Measurements from ENCODE around the gene METAP1.
A peak's percentile ranks its signal among the peaks of the same experiment; 100 is the strongest.
"Not testable (repeated sequence)": the region's sequence is repeated elsewhere in the genome, so short reads cannot be mapped to it uniquely, and the experiment has no call there.

Gene METAP1

GRCh38 chr4:99043346-99043745 is 47.8 kb downstream of the METAP1 start:
- peak overlapping the region in 6 of 21 experiments; percentile 3 to 64 (median 42) for H3K27ac ChIP-seq
- no peak overlapping the region for H3K4me3 ChIP-seq

DNA sequence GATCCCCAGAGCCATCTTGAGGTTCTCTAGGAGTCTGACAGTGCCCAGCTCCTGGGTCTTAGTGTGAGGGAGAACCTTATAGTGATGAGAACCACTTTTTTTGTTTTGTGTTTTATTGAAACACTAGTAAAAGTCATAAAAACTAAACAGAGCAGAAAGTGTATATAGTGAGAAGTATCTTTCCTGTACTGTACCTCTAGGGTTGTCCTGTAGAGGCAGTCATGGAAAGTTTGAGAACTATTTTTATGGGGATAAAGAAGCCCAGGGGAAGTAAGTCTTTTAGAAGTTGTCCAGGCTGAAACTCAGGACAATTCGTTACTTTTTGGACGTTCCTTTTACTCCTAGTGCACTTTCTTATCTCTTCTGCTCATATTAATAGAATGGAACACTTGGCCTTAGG is 52.2 kb downstream of the METAP1 start:
- Histone ChIP-seq H3K4me3 (no peak overlapping the region), H3K27ac (no peak overlapping the region)

- Histone ChIP-seq H3K4me3 (no peak overlapping the region), H3K27ac (no peak overlapping the region)
Observed at GRCh38 chr4:99052902-99053301, 57.4 kb downstream of the METAP1 start.

DNA sequence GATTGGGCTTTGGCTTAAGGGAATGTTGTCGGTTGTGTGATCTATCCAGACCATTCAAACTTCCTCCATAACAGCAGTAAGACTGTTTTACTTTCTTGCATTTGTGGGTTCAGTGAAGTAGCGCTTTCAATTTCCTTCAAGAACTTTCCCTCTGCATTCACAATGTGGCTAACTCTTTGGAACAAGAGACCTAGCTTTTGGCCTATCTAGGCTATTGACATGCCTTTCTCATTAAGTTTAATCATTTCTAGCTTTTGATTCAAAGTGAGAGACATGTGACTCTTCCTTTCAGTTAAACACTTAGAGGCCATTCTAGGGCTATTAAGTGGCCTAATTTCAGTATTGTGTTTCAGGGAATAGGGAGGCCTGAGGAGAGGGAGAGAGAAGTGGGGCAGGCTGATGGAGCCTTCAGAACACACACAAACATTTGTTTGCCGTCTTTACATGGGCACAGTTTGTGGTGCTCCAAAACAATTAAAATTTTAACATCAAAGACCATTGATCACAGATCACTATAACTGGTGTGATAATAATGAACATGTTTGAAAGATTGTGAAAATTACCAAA is 59.0 kb downstream of the METAP1 start:
- H3K27ac ChIP-seq: no peak overlapping the region

GRCh38 chr4:99058228-99058627 is 62.7 kb downstream of the METAP1 start:
- Histone ChIP-seq H3K4me3 (no peak overlapping the region), H3K27ac (no peak overlapping the region)

More for the DNA sequence above, 59.0 kb downstream of the METAP1 start:
- no peak overlapping the region for H3K4me3 ChIP-seq

DNA sequence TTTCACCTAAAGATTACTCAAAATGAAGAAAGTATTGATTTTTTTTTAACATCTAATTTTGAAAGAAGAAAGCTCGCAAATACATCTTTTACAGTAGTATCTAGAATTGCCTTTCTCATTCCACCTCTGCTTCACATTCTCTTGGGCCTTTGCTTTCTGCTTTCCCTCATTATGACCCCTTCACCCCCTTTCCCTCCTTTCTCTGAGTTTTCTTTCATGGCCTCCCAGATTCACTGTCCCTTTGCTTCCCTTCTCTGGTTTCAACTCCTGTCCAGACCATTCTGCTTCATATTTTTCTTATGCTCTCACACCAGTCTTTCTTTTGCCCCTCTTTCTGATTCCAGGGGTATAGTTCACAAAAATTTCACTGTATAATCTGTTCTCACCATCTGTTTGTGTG is 64.0 kb downstream of the METAP1 start:
- H3K27ac ChIP-seq: peak overlapping the region in 1 of 21 experiments; percentile 12

DNA sequence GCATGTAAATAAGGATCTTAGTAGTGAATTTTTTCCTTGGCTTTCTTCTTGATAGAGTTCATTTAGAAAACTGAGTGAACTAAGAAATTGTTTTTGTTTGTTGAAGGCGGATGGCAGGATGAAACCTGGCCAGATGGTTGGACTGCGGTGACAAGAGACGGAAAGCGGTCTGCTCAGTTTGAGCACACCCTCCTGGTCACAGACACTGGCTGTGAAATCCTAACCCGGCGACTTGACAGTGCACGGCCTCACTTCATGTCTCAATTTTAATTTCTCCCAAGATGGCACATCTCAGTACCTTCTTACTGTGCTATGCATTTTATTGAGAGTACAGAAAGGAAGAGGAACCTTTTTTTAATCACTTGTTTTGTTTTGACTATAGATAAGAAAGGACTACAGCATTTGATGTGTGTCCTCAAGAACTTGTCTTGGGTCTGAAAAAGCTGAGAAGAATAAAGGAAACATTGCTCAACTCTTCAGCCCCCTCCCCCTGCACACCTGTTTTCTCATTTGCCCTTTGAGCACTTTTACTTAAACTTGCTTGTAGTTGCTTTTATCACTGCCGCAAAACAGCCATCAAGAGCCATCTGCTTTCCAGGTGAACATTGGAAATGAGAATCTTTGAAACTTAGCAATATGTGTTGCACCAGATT is 65.7 kb downstream of the METAP1 start:
- H3K4me3 ChIP-seq: no peak overlapping the region
- peak overlapping the region in 1 of 21 experiments; percentile 34 for H3K27ac ChIP-seq

More for the DNA sequence above, 64.0 kb downstream of the METAP1 start:
- H3K4me3 ChIP-seq: no peak overlapping the region

DNA sequence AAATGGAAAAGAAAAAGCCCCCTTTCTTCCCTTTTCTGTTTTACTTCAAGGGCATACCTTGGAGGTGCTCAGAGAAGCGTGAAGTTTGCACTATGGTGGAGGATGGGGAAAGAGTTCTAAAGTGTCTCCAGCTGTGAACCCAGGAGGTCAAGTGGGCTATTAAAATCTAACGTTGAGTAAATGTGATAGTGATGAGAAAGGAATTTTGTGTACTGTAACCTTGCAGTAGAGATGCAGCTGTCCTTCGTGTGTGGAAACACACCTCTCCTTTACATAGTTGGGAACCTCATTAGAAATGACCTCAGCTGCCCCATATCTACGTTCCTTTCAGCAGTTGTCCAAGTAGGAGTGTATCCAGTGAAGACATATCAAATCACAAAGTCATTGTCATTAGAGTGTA is 66.6 kb downstream of the METAP1 start:
- H3K27ac ChIP-seq: no peak overlapping the region
- H3K4me3 ChIP-seq: no peak overlapping the region

DNA sequence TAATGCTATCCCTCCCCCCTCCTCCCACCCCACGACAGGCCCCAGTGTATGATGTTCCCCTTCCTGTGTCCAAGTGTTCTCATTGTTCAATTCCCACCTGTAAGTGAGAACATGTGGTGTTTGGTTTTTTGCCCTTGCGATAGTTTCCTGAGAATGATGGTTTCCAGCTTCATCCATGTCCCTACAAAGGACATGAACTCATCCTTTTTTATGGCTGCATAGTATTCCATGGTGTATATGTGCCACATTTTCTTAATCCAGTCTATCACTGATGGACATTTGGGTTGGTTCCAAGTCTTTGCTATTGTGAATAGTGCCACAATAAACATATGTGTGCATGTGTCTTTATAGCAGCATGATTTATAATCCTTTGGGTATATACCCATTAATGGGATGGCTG is 70.0 kb downstream of the METAP1 start:
- not testable (repeated sequence) for H3K4me3 ChIP-seq, H3K27ac ChIP-seq

DNA sequence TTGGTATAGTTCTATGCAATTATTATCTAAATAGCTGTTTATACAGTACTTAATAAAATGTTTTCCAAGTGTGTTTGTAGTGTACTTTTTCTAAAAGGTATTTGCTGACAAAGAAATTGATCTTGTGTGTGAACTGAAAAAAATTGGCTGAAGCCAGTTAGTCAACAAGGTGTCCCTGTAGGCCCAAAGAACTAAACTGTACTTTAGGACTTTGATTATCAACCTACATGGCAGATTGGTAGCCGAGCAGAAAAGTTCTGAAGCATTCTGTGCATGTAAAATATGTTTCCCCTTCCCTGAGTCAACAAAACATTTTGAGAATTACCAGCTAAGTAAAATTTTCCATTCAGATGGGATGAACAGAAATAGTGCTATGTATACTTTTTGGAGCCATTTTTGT is 72.1 kb downstream of the METAP1 start:
- Histone ChIP-seq H3K27ac (no peak overlapping the region), H3K4me3 (no peak overlapping the region)

GRCh38 chr4:99071159-99071558 is 75.6 kb downstream of the METAP1 start:
- Histone ChIP-seq H3K27ac (no peak overlapping the region), H3K4me3 (no peak overlapping the region)

DNA sequence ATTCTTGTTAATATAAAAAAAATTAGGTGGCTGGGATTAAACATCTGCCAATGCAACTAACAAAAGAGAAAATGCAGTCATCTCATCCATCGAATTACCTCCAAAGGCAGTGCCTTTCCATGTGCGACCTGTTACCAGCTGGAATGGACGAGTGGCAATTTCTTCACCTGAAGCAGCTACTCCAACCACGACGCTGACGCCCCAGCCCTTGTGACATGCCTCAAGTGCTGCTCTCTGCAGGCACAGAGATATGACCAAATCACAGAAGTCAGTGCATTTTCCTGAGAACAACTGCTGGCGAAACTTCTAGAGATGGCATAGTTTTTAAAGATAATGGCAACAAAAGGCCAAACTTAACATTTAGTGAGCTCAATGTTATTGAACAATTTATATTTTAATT is 79.3 kb downstream of the METAP1 start:
- Histone ChIP-seq H3K4me3 (no peak overlapping the region), H3K27ac (no peak overlapping the region)

- H3K27ac ChIP-seq: peak overlapping the region in 1 of 21 experiments; percentile 29
Observed at GRCh38 chr4:99076292-99076976, 80.9 kb downstream of the METAP1 start.

DNA sequence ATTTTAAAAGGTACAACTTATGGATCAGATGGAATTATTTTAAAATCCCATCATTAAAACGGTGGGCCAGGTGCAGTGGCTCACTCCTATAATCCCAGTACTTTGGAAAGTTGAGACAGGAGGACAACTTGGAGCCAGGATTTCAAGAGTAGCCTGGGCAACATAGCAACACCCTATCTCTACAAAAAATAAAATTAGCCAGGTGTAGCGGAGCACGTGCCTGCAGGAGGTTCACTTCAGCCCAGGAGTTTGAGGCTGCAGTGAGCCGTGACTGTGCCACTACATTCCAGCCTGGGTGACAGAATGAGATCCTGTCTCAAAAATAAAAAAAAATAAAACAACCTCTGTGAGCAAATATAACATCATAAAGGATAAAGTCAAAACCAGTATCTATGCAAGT is 81.7 kb downstream of the METAP1 start:
- H3K4me3 ChIP-seq: no peak overlapping the region
- no peak overlapping the region for H3K27ac ChIP-seq

More at GRCh38 chr4:99076292-99076976, 80.9 kb downstream of the METAP1 start:
- H3K4me3 ChIP-seq: no peak overlapping the region

DNA sequence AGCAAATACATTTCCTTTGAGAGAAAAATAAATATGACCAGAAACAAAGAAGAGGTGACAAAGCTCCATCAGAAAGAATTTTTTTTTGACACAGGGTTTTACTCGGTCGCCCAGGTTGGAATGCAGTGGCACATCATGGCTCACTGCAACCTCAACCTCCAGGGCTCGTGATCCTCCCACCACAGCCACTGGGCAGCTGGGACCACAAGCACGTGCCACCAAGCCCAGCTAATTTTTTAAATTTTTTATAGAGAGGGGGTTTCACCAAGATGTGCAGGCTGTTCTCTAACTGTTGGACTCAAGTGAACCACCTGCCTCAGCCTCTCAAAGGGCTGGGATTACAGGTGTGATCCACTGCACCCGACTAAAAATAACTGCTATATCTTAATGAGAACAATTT is 82.8 kb downstream of the METAP1 start:
- Histone ChIP-seq H3K27ac (no peak overlapping the region), H3K4me3 (no peak overlapping the region)

DNA sequence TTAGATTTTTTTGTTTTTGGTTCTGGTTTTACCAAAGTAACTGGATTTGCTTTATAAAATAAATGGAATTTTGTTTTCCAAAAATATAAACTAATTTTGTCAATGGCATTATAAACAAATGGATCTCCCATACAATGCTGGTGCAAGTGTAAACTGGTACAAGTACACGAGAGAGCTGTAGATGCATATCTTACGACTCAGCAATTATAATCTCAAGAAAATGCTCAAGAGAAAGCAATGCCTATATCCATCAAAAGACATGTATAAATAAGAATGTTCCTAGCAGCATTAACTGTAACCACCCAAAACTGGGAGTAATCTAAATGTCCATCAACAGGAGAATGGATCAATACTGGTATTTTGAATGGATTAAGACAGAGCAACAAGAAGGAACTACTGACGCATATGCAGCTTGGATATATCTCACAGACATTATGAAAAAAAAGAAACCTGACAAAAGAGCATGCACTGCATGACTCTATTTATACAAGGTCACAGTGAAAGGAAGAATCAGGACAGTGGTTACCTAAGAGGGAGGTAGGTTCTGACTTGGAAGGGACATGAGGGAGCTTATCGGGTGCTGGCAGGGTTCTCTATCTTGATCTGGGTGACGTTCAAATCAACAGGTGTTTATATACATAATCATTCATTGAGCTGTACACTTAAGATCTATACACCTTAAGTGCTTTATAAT is 83.6 kb downstream of the METAP1 start:
- Histone ChIP-seq H3K4me3 (no peak overlapping the region), H3K27ac (no peak overlapping the region)

DNA sequence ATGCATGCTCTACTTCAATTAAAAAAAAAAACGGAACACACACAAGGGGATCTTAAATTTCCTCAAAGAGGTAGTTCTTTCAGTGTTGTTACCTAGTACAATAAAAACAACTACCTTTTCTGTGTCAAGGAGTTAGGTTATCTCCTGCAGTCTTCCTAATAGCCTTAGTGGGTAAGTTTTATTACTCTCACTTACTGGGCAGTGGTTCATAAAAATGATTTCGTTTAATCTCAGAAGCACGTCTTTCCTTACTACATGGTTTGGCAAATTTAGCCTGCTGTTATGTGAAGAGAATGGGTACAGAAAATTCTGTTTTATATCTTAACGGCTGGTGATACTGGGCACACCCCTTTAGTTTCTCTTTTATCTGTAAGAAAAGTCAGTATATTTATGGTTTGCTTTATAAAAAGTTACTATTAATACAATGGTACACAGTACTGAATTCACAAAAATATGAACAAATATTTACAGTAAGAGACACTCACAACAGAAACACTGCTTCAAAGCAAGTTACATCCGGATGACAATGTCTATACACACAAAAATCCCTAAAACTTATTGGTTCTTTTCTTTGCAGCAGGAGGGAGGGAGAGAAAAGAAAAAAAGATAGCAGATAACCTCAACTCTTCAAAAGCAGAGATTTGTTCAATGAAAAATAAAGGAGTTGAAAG is 84.2 kb downstream of the METAP1 start:
- no peak overlapping the region for H3K4me3 ChIP-seq
- no peak overlapping the region for H3K27ac ChIP-seq

GRCh38 chr4:99080869-99081268 is 85.3 kb downstream of the METAP1 start:
- H3K27ac ChIP-seq, H3K4me3 ChIP-seq: not testable (repeated sequence)

DNA sequence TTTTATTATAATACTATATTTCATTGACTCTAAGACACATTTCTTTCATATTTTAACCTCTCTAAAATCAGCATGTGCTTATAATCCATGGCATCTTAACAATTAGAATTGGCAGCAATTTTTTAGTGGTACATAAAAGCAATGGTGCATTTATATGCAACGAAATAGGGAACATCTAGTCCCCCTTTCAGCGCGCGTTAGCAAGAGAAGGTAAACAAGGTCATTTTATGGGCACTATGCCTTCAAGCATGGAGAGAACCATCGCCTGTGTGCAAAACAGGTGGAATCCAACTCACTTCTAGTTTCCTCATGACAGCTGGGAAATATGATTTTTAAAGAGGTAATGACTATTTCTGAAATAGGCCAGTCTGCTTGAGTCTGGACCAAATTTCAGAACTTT is 86.7 kb downstream of the METAP1 start:
- H3K27ac ChIP-seq: no peak overlapping the region

GRCh38 chr4:99084595-99084994 is 89.1 kb downstream of the METAP1 start:
- Histone ChIP-seq H3K4me3 (no peak overlapping the region), H3K27ac (no peak overlapping the region)

More for the DNA sequence above, 86.7 kb downstream of the METAP1 start:
- H3K4me3 ChIP-seq: no peak overlapping the region
